Panc1 (cell line): Measurements from ENCODE around the gene ATP1B3.

Source experiments
- POLR2AphosphoS5 ChIP-seq: IDR thresholded peaks from 2 replicates; pipeline ENCODE4 v1.6.1; 2012; ENCODE audit warnings: mild to moderate bottlenecking, low read depth, low read length, moderate library complexity
- SIN3A ChIP-seq: IDR thresholded peaks from 2 replicates; pipeline ENCODE4 v1.6.1; 2012; ENCODE audit warnings: low read depth, mild to moderate bottlenecking, low read length, moderate library complexity, borderline replicate concordance; ENCODE audit not compliant: insufficient read depth
- TF ChIP-seq, protein P1 (sequence below): fragments of 450-650 bp; IDR thresholded peaks from 2 replicates; pipeline ENCODE4 v1.5.1; 2017; ENCODE audit warnings: mild to moderate bottlenecking
- TF ChIP-seq, protein P2 (sequence below), 2 experiments: IDR thresholded peaks; 2 replicates each; pipeline ENCODE4 v1.6.1; 2011 to 2012; ENCODE audit warnings: low read depth in 2 of 2, control low read depth in 1 of 2, low read length in 1 of 2, mild to moderate bottlenecking in 1 of 2, moderate library complexity in 1 of 2; ENCODE audit not compliant: insufficient read depth in 1 of 2

DNA sequence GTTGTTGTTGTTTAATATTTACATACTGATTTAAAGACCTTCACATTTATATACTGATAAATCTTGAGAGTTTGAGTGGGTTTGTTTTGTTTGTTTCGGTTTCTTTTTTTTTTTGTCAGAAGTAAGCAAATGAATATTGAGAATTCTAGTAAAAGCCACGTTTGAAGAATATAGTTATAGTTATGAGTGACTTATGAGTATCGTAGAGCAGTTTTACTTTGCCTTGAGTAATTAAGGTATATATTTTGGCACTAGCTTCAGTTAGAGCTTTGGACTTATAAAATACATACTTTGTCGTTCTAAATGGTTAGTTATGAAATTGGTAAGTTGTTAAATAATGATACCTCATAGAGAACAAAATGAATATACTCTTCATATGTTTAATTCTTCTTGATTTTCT lies 27.8 kb downstream of the ATP1B3 start:
- TF ChIP-seq, protein P1, sequence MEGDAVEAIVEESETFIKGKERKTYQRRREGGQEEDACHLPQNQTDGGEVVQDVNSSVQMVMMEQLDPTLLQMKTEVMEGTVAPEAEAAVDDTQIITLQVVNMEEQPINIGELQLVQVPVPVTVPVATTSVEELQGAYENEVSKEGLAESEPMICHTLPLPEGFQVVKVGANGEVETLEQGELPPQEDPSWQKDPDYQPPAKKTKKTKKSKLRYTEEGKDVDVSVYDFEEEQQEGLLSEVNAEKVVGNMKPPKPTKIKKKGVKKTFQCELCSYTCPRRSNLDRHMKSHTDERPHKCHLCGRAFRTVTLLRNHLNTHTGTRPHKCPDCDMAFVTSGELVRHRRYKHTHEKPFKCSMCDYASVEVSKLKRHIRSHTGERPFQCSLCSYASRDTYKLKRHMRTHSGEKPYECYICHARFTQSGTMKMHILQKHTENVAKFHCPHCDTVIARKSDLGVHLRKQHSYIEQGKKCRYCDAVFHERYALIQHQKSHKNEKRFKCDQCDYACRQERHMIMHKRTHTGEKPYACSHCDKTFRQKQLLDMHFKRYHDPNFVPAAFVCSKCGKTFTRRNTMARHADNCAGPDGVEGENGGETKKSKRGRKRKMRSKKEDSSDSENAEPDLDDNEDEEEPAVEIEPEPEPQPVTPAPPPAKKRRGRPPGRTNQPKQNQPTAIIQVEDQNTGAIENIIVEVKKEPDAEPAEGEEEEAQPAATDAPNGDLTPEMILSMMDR: no peak
- no peak for TF ChIP-seq SIN3A
- no peak for TF ChIP-seq POLR2AphosphoS5
- TF ChIP-seq, protein P2, sequence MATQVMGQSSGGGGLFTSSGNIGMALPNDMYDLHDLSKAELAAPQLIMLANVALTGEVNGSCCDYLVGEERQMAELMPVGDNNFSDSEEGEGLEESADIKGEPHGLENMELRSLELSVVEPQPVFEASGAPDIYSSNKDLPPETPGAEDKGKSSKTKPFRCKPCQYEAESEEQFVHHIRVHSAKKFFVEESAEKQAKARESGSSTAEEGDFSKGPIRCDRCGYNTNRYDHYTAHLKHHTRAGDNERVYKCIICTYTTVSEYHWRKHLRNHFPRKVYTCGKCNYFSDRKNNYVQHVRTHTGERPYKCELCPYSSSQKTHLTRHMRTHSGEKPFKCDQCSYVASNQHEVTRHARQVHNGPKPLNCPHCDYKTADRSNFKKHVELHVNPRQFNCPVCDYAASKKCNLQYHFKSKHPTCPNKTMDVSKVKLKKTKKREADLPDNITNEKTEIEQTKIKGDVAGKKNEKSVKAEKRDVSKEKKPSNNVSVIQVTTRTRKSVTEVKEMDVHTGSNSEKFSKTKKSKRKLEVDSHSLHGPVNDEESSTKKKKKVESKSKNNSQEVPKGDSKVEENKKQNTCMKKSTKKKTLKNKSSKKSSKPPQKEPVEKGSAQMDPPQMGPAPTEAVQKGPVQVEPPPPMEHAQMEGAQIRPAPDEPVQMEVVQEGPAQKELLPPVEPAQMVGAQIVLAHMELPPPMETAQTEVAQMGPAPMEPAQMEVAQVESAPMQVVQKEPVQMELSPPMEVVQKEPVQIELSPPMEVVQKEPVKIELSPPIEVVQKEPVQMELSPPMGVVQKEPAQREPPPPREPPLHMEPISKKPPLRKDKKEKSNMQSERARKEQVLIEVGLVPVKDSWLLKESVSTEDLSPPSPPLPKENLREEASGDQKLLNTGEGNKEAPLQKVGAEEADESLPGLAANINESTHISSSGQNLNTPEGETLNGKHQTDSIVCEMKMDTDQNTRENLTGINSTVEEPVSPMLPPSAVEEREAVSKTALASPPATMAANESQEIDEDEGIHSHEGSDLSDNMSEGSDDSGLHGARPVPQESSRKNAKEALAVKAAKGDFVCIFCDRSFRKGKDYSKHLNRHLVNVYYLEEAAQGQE (IDR thresholded peaks at IDR 0.05; ENCODE audit: insufficient read depth in 1 of 2, low read depth in 2 of 2, low read length in 1 of 2): no peak
